HG03571 (cell line): ENCODE results near the gene SLC25A19.

ENCODE experiments used
- ATAC-seq: cut with Tn5 transposase; IDR thresholded peaks from one replicate; pipeline ENCODE4 v1.9.1; 2021; ENCODE audit not compliant: unreplicated experiment

SLC25A19 gene

GRCh38 chr17:75289115-75289831 is at the start of gene SLC25A19:
Gene SLC25A19 (minus strand): TSS chr17:75289433. CDS start chr17:75286764, 2,669 bp downstream.
- peak; percentile 91 for ATAC-seq

GRCh38 chr17:75338335-75338734 is 49.1 kb upstream of the SLC25A19 start:
- no peak for ATAC-seq

- no peak for ATAC-seq
These were observed 46.1 kb upstream of the SLC25A19 start for GRCh38 chr17:75335315-75335714.

GRCh38 chr17:75334723-75335122 is 45.5 kb upstream of the SLC25A19 start:
- ATAC-seq: no peak

GRCh38 chr17:75331671-75332070 is 42.4 kb upstream of the SLC25A19 start:
- no peak for ATAC-seq

GRCh38 chr17:75327757-75328156 is 38.5 kb upstream of the SLC25A19 start:
- no peak for ATAC-seq

GRCh38 chr17:75326226-75326848 is 37.1 kb upstream of the SLC25A19 start:
- no peak for ATAC-seq

GRCh38 chr17:75325827-75326225 is 36.6 kb upstream of the SLC25A19 start:
- ATAC-seq: no peak

- no peak for ATAC-seq
These were observed 36.1 kb upstream of the SLC25A19 start for GRCh38 chr17:75325348-75325747.

GRCh38 chr17:75321506-75321905 is 32.3 kb upstream of the SLC25A19 start:
- no peak for ATAC-seq

GRCh38 chr17:75319904-75320691 is 30.9 kb upstream of the SLC25A19 start:
- ATAC-seq: no peak

- no peak for ATAC-seq
These were observed 29.5 kb upstream of the SLC25A19 start for GRCh38 chr17:75318615-75319222.

- ATAC-seq: no peak
These were observed 29.0 kb upstream of the SLC25A19 start for GRCh38 chr17:75318211-75318610.

GRCh38 chr17:75317671-75318070 is 28.4 kb upstream of the SLC25A19 start:
- no peak for ATAC-seq

GRCh38 chr17:75316253-75316652 is 27.0 kb upstream of the SLC25A19 start:
- ATAC-seq: no peak

- ATAC-seq: no peak
These were observed 26.5 kb upstream of the SLC25A19 start for GRCh38 chr17:75315541-75316243.

GRCh38 chr17:75313941-75314551 is 24.8 kb upstream of the SLC25A19 start:
- ATAC-seq: no peak

- no peak for ATAC-seq
These were observed 19.7 kb upstream of the SLC25A19 start for GRCh38 chr17:75308732-75309629.

- no peak for ATAC-seq
These were observed 18.9 kb upstream of the SLC25A19 start for GRCh38 chr17:75307957-75308731.
